ENCODE data around the gene SPATS2. TPM values are rescaled to one million over a fixed set of nuclear protein-coding genes. Genes with fewer than 3 reads are reported as not detected.

Gene SPATS2
- total and polyA plus RNA-seq, 7 donors, result 6.9 to 32.1 (median 11.7) TPM

- Histone ChIP-seq H3K4me1 (peaks cover 0 to 51% (median 42%) of the 10 kb centered on the region in 4 donors), H3K9me3 (no peaks in the 10 kb centered on the region), H3K27ac (peak overlapping the region in 3 of 4 donors; percentile 85 to 90 (median 87)), H3K4me3 (peak overlapping the region; percentile 66 to 83 (median 75)), H3K27me3 (no peaks in the 10 kb centered on the region), H3K36me3 (peaks cover 23 to 38% (median 28%) of the 10 kb centered on the region in 4 donors)
- DNase-seq, result no peak
- intact Hi-C loops (cut with DNase I), result loop anchor here (5.0 kb wide), 1 partner anchor 55 kb away; the partner anchor contains the start of gene PRPF40B
- WGBS, 2 donors, result 3% methylated on average over 11 of the region's 11 CpGs
- no peak for TF ChIP-seq CTCF (IDR thresholded peaks at IDR 0.05)
- no peak for TF ChIP-seq POLR2A (IDR thresholded peaks at IDR 0.05)
- TF ChIP-seq POLR2AphosphoS5 (IDR thresholded peaks at IDR 0.05), result no peak
- TF ChIP-seq EP300 (IDR thresholded peaks at IDR 0.05), result no peak
Observed at GRCh38 chr12:49567302-49567610, 200.0 kb downstream of the SPATS2 start.

GRCh38 chr12:49567611-49568441, 200.6 kb downstream of the SPATS2 start, which contains the start of gene MCRS1:
TSS of gene MCRS1 (minus strand) at chr12:49568142. CDS start at chr12:49566731, 1,411 bp downstream.
- peak; percentile 93 for DNase-seq
- intact Hi-C loops (cut with DNase I), result loop anchor here (5.0 kb wide), 1 partner anchor 54 kb away; the partner anchor contains the start of gene PRPF40B
- H3K27ac ChIP-seq, result peak within 1 kb of the TSS; percentile 85 to 91 (median 88)
- H3K27me3 ChIP-seq, result no peaks in the 10 kb centered on the region
- H3K4me3 ChIP-seq, result peak within 1 kb of the TSS; percentile 66 to 83 (median 75)
- no peaks in the 10 kb centered on the region for H3K9me3 ChIP-seq
- peaks cover 0 to 51% (median 42%) of the 10 kb centered on the region in 4 donors for H3K4me1 ChIP-seq
- WGBS, 2 donors, result 1% methylated on average over 54 of the region's 54 CpGs
- TF ChIP-seq EP300 (IDR thresholded peaks at IDR 0.05), result no peak
- peak; percentile 42 to 54 for TF ChIP-seq POLR2A (IDR thresholded peaks at IDR 0.05)
- TF ChIP-seq CTCF (IDR thresholded peaks at IDR 0.05), result no peak
- TF ChIP-seq POLR2AphosphoS5 (IDR thresholded peaks at IDR 0.05), result peak; percentile 69 to 94 (median 85)
- peaks cover 19 to 32% (median 23%) of the 10 kb centered on the region in 4 donors for H3K36me3 ChIP-seq

- peak overlapping the region; percentile 85 to 91 (median 88) for H3K27ac ChIP-seq
- no peaks in the 10 kb centered on the region for H3K27me3 ChIP-seq
- TF ChIP-seq POLR2A (IDR thresholded peaks at IDR 0.05) (no peak), POLR2AphosphoS5 (IDR thresholded peaks at IDR 0.05) (no peak), EP300 (IDR thresholded peaks at IDR 0.05) (no peak), CTCF (IDR thresholded peaks at IDR 0.05) (no peak)
- no peak for DNase-seq
- peaks cover 0 to 51% (median 42%) of the 10 kb centered on the region in 4 donors for H3K4me1 ChIP-seq
- H3K36me3 ChIP-seq, result peaks cover 12 to 28% (median 16%) of the 10 kb centered on the region in 4 donors
- 1 to 3% methylated on average over 19 of the region's 19 CpGs for WGBS, 2 donors
- no peaks in the 10 kb centered on the region for H3K9me3 ChIP-seq
- intact Hi-C loops (cut with DNase I), result loop anchor here (5.0 kb wide), 1 partner anchor 54 kb away; the partner anchor contains the start of gene PRPF40B
- peak overlapping the region; percentile 66 to 83 (median 75) for H3K4me3 ChIP-seq
Observed at GRCh38 chr12:49568442-49569162, 201.3 kb downstream of the SPATS2 start.

Small RNA genes within 50 kb of the gene (small RNA-seq; reads per million reads assigned to genes)
- 0 reads per million in 3 donors for gene AC125611.1

Other genes starting within 250 kb of the SPATS2 start
- gene TUBA1B, start 236.1 kb upstream of the SPATS2 start, total RNA-seq, result 100 to 1,000 TPM; 651 to 712 (median 682) TPM
- 1,000 to 10,000 TPM in 1 of 3 donors, 100 to 1,000 TPM in 2; 482 to 1,083 (median 767) TPM for gene TUBA1B, start 236.1 kb upstream of the SPATS2 start, polyA plus RNA-seq
- gene TUBA1A, start 178.4 kb upstream of the SPATS2 start, total RNA-seq, result 100 to 1,000 TPM; 614 to 677 (median 635) TPM
- 100 to 1,000 TPM in 1 of 3 donors, 10 to 100 TPM in 2; 20.1 to 129 (median 41.4) TPM for gene TUBA1A, start 178.4 kb upstream of the SPATS2 start, polyA plus RNA-seq
- 100 to 1,000 TPM in 1 of 4 donors, 10 to 100 TPM in 3; 54.8 to 108 (median 87.2) TPM for gene TUBA1C, start 102.4 kb upstream of the SPATS2 start, total RNA-seq
- gene TUBA1C, start 102.4 kb upstream of the SPATS2 start, polyA plus RNA-seq, result 100 to 1,000 TPM; 411 to 694 (median 519) TPM
- 10 to 100 TPM; 19.7 to 56.2 (median 38.6) TPM for gene PRPH, start 72.3 kb upstream of the SPATS2 start, total RNA-seq
- 10 to 100 TPM in 1 of 3 donors, 1 to 10 TPM in 1, under 1 TPM in 1; 0.46 to 31.8 (median 2.4) TPM for gene PRPH, start 72.3 kb upstream of the SPATS2 start, polyA plus RNA-seq
- gene TROAP, start 44.2 kb upstream of the SPATS2 start, total RNA-seq, result under 1 TPM in 1 of 4 donors, not detected in 3; 0.36 TPM
- 10 to 100 TPM in 1 of 3 donors, 1 to 10 TPM in 2; 4.8 to 25.7 (median 5.1) TPM for gene TROAP, start 44.2 kb upstream of the SPATS2 start, polyA plus RNA-seq
- not detected for gene C1QL4, start 30.3 kb upstream of the SPATS2 start, total RNA-seq
- under 1 TPM in 1 of 3 donors, not detected in 2; 0.03 TPM for gene C1QL4, start 30.3 kb upstream of the SPATS2 start, polyA plus RNA-seq
- gene DNAJC22, start 20.6 kb upstream of the SPATS2 start, total RNA-seq, result under 1 TPM in 3 of 4 donors, not detected in 1; under 0.01 to 0.28 (median 0.16) TPM
- gene DNAJC22, start 20.6 kb upstream of the SPATS2 start, polyA plus RNA-seq, result 10 to 100 TPM in 1 of 3 donors, 1 to 10 TPM in 2; 4.6 to 12.8 (median 7.8) TPM
- gene KCNH3, start 171.6 kb downstream of the SPATS2 start, total RNA-seq, result under 1 TPM in 2 of 4 donors, not detected in 2; 0.14 to 0.83 TPM
- under 1 TPM in 1 of 3 donors, not detected in 2; 0.36 TPM for gene KCNH3, start 171.6 kb downstream of the SPATS2 start, polyA plus RNA-seq
- 10 to 100 TPM; 33.6 to 59.3 (median 48.0) TPM for gene MCRS1, start 200.7 kb downstream of the SPATS2 start, total RNA-seq
- 10 to 100 TPM; 43.8 to 61.0 (median 46.0) TPM for gene MCRS1, start 200.7 kb downstream of the SPATS2 start, polyA plus RNA-seq
- gene FAM186B, start 238.2 kb downstream of the SPATS2 start, total RNA-seq, result under 1 TPM in 2 of 4 donors, not detected in 2; 0.16 to 0.54 TPM
- gene FAM186B, start 238.2 kb downstream of the SPATS2 start, polyA plus RNA-seq, result under 1 TPM in 1 of 3 donors, not detected in 2; 0.22 TPM

Data from sigmoid colon (tissue), 7 donors.